Measurements from ENCODE around the gene TNN. TPM values are rescaled to one million over a fixed set of nuclear protein-coding genes. Genes with fewer than 3 reads are reported as not detected.

TNN gene
- total RNA-seq, 1 donor from 2014 or later = 0.11 TPM

DNA sequence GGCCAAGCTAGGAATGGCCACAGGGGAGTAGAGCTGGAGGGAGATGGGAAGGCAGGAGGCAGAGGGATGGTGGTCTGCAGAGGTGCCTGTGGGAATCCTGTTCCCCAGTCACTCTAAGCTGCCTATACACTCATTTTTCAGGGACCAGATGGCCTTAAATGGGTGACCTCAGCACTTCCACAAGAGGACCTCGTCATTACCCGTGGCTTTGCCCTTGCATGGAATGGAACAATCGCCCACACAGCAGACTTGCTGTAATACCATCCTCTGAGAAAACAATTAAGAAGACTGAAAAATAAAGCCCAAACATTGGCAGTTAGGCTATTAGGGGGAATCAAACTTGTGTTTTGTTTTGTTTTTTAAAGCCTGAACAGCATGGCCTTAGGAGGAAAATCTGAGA lies 12.9 kb upstream of the TNN start:
- DNase-seq (ENCODE audit: low spot score in 2 of 2) = no peak
- intact Hi-C loops (cut with DNase I) = no loop called here
- no peak overlapping the region for H3K27ac ChIP-seq
- H3K36me3 ChIP-seq = no peaks in the 10 kb centered on the region
- no peak overlapping the region for H3K4me3 ChIP-seq
- no peaks in the 10 kb centered on the region for H3K27me3 ChIP-seq
- TF ChIP-seq, protein P1, sequence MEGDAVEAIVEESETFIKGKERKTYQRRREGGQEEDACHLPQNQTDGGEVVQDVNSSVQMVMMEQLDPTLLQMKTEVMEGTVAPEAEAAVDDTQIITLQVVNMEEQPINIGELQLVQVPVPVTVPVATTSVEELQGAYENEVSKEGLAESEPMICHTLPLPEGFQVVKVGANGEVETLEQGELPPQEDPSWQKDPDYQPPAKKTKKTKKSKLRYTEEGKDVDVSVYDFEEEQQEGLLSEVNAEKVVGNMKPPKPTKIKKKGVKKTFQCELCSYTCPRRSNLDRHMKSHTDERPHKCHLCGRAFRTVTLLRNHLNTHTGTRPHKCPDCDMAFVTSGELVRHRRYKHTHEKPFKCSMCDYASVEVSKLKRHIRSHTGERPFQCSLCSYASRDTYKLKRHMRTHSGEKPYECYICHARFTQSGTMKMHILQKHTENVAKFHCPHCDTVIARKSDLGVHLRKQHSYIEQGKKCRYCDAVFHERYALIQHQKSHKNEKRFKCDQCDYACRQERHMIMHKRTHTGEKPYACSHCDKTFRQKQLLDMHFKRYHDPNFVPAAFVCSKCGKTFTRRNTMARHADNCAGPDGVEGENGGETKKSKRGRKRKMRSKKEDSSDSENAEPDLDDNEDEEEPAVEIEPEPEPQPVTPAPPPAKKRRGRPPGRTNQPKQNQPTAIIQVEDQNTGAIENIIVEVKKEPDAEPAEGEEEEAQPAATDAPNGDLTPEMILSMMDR (IDR thresholded peaks at IDR 0.05) = no peak
- no peaks in the 10 kb centered on the region for H3K4me1 ChIP-seq
- H3K9me3 ChIP-seq = no peaks in the 10 kb centered on the region

DNA sequence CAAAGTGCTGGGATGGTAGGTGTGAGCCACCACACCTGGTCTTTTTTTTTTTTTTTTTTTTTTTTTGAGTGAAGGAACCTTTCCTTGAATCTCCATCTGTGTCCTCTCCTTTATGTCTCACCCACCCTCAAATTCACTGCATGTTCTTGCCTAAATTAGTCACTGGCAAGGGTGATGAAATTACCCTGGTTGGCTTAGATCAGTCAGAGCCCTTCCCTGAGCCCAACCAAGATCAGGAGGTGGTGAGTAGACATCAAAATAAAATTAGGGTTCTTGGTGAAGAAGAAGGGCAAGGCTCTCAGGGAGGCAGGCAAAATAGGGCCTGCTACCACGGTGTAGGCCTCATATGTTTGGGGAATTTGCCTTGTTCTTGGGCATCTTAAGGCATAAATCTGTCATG lies 5.3 kb upstream of the TNN start:
- TF ChIP-seq, protein P1 (IDR thresholded peaks at IDR 0.05) = no peak
- H3K9me3 ChIP-seq = no peaks in the 10 kb centered on the region
- no peak overlapping the region for H3K4me3 ChIP-seq
- H3K4me1 ChIP-seq = no peaks in the 10 kb centered on the region
- no peak for DNase-seq (ENCODE audit: low spot score in 2 of 2)
- intact Hi-C loops (cut with DNase I) = no loop called here
- no peaks in the 10 kb centered on the region for H3K27me3 ChIP-seq
- no peaks in the 10 kb centered on the region for H3K36me3 ChIP-seq
- no peak overlapping the region for H3K27ac ChIP-seq

DNA sequence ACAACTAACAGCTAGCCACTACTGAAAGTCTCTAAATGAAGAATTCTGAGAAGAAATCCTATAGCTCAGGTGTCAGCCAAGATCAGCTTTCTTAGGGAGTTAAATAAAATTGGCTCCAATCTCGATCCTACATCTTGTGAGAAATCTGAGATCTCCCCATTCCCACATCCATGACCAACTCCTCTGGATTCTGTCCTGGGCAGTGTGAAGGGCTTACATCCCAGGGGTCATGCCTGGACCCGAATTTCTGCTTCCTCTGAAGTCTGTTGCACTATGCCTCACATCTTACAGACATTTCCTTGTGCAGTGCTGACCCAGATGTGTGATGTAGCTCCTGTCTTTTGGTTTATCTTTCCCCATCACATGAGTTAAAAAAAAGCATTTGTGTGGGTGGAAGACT lies 4.8 kb upstream of the TNN start:
- intact Hi-C loops (cut with DNase I) = no loop called here
- H3K4me1 ChIP-seq = no peaks in the 10 kb centered on the region
- no peak overlapping the region for H3K27ac ChIP-seq
- no peak for DNase-seq (ENCODE audit: low spot score in 2 of 2)
- H3K36me3 ChIP-seq = no peaks in the 10 kb centered on the region
- TF ChIP-seq, protein P1 (IDR thresholded peaks at IDR 0.05) = no peak
- H3K4me3 ChIP-seq = no peak overlapping the region
- no peaks in the 10 kb centered on the region for H3K27me3 ChIP-seq
- H3K9me3 ChIP-seq = no peaks in the 10 kb centered on the region

DNA sequence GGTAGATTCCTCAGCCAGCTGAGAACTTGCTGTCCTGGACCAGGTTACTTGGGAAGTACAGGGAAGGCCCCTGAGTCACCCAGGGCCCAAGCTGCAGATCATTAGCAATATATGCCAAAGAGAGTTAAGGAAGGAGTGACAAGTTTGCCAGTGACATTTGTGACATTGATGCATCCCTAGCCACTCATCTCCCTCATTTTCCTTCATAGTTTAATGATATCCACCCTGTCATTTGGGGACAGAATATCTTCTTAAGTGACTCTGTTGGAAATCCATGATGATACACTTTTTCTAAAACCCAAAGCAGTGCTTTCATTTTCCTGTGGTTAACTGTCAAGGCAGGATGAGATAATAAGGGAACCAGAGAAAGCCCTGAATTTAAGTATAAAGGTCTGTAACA lies 3.2 kb downstream of the TNN start:
- peaks cover 0 to 2% of the 10 kb centered on the region in 2 donors for H3K4me1 ChIP-seq
- no peak overlapping the region for H3K4me3 ChIP-seq
- no peak for DNase-seq (ENCODE audit: low spot score in 2 of 2)
- H3K36me3 ChIP-seq = no peaks in the 10 kb centered on the region
- no peaks in the 10 kb centered on the region for H3K9me3 ChIP-seq
- intact Hi-C loops (cut with DNase I) = no loop called here
- no peaks in the 10 kb centered on the region for H3K27me3 ChIP-seq
- H3K27ac ChIP-seq = no peak overlapping the region
- TF ChIP-seq, protein P1 (IDR thresholded peaks at IDR 0.05) = no peak

DNA sequence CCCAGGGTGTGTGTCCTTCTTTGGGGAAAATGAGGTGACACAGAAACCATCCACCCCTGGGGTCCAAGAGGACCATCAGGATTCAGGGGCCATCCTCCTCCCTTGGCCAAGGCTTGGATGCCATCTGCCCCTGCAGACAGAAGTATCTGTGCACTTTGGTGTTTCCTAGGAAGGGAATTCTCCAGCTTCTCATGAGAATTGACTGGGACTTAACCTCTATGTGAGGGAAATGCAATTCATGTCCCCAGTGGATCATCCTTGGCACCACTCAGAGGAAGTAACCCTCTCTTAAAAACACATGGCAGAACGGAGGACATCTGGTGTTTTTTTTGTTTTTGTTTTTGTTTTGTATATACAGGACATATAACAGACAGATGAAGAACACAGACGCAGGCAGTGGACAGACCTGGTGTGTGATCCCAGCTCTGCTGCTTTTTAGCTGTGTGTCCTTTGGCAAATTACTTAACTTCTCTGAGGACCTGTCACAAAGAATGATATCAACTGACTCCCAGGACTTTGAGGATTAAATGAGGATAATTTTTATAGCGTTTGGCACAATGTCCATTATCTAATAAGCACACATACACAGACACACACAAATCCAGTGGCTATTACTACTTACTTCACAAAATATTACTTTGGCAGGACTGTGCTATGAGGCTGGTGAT lies 3.8 kb downstream of the TNN start:
- Histone ChIP-seq H3K27ac (no peak overlapping the region), H3K4me3 (no peak overlapping the region), H3K27me3 (no peaks in the 10 kb centered on the region), H3K9me3 (no peaks in the 10 kb centered on the region), H3K4me1 (peaks cover 0 to 2% of the 10 kb centered on the region in 2 donors), H3K36me3 (no peaks in the 10 kb centered on the region)
- TF ChIP-seq, protein P1 (IDR thresholded peaks at IDR 0.05) = no peak
- DNase-seq (ENCODE audit: low spot score in 2 of 2) = no peak
- intact Hi-C loops (cut with DNase I) = no loop called here
